Measurements from ENCODE around the gene DNAAF6.
"Not testable (repeated sequence)": the region's sequence is repeated elsewhere in the genome, so short reads cannot be mapped to it uniquely, and the experiment has no call there.

DNAAF6 gene

DNA sequence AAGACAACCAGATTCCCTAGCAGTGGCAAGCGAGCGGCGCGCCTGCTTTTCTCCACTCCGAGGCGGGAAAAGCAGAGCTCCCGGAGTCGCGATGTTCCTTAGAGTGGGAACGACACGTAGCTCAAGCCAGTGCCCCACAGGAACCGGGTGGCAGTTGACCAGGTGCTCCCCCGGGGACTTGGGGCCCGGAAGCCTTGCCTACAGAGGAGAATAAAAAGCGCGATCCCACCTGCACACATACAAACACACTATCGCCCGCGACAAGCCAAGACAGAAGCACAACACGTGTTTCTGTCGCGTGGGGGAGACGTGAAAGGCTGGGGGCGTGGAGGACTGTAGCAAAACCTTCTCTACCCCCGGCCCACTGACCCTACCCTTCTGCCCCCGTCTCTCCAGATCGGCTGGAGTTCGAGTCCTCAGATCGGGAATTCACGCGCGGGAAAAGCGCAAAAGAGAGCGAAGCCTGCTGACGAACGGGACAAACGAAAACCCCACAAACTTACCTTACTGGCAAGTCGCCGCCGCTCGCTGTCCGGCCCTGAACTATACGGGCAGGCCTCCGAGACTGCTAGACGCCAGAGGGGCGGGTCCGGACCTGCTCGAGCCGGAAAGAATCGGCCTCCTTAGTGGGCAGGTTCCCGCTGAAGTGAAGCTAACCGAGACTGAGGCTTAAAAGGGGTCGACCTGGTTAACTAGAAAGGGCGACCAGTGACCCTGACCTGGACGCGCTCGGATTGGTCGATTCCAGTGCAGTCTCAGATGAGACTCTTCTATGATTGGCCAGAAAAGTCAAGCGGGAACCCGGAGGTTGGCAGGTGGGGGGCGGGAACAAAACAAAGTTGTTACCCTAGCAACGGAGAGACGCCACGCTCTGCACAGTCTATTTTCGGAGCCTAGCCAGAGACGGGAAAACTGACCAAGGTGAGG is at the start of gene DNAAF6, which contains the start of gene NUP62CL:
Gene DNAAF6 (plus strand): TSS at position 842 of the 927 bp plus-strand sequence. CDS start 6,265 bp downstream, outside the sequence.
Gene NUP62CL (minus strand): TSS at position 664 of the 927 bp plus-strand sequence. CDS start 31,287 bp downstream, outside the sequence.
- DNase-seq: no peak

DNA sequence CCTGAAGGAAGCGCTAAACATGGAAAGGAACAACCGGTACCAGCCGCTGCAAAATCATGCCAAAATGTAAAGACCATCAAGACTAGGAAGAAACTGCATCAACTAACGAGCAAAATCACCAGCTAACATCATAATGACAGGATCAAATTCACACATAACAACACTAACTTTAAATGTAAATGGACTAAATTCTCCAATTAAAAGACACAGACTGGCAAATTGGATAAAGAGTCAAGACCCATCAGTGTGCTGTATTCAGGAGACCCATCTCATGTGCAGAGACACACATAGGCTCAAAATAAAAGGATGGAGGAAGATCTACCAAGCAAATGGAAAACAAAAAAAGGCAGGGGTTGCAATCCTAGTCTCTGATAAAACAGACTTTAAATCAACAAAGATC is 48.8 kb upstream of the DNAAF6 start:
- not testable (repeated sequence) for DNase-seq

DNA sequence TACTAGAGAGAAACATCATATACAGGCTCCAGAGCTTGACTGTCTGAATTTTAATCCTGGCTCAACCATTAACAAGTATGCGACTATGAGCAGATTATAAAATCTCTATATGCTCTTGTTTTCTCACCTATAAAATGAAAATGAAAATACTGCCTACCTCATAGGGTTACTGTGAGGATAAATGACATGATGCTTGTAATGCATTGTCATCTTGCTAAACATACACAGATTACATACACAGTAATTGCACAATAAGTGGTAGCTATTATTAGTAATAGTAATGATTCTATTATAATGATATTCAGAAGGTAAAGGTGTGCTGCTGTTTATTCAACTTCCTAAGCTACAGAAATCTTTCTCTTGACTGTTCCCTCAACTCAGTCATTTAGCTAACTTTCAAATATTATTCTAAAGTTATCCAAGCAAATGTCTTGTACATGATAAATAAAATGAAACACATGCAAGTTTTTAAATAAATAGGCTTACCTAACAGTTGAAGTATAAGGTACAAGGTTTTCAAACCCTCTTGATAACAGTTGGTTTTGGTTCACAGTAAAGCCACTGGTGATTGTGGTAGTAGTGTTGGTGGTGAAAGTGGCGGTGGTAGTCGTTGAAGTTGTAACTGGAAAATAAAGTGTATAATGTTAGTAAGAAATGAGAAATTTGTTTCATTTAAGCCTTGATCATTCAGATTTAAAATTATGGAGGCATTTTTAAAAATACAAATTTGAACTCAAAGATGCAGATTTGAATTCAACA is 39.1 kb upstream of the DNAAF6 start:
- DNase-seq: no peak

DNA sequence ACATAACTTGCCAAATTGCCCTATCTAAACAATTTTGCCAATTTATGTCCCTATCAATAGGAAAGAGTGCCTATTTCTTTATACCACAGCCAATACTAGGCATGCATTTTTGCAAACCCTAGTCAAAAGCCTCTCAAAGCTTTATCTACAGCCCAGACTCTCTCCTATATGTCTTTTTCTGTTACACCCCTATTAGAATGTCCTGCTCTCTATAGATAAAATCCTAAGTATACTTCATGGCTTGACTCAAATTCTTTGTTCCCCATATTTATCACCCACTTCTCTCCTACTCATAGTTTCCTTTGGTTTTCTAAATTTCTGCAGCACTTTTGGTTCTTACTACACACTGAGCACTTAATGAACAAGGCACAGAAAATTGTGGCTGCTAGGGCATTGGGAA is 38.2 kb upstream of the DNAAF6 start:
- no peak for DNase-seq

DNA sequence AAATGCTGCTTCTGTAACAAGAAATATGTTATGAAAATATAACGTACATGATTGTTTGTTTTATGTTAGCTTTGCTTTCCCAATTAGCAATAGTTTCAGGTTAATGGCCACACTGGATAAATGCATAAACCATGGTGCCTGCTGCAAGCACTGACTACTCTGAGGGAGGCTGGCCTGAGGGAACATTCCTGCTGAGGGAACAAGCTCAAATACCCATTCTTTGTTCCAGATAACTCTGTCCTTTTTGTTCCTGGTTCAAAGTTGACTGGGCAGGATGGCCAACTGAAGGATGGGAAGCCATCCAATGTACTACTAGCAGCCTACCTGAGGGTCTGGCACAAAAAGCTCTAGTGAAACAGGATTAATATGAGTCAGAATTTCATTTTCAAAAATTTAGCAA is 37.7 kb upstream of the DNAAF6 start:
- no peak for DNase-seq

DNA sequence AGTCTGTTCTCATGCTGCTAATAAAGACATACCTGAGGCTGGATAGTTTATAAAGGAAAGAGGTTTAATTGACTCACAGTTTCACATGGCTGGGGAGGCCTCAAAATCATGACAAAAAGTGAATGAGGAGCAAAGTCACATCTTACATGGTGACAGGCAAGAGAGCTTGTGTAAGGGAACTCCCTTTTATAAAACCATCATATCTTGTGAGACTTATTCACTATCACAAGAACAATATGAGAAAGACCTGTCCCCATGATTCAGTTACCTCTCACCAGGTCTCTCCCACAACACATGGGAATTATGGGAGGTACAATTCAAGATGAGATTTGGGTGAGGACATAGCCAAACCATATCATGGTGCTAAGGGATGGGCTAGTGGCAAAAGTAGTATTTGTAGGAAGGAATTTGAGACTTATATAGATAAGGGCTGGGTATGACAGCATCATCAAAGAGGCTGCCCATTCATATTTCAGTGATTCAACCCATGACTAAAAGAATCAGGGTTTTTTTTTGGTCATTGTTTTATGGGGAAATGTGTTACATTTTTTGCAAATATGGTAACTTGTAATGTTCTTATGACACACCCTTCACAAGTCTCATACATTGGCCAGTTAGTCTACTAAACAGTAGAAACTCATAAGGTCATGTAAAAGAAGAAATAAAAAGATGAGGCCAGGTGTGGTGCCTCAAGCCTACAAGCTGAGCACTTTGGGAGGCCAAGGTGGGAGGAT is 34.9 kb upstream of the DNAAF6 start:
- DNase-seq: no peak

DNA sequence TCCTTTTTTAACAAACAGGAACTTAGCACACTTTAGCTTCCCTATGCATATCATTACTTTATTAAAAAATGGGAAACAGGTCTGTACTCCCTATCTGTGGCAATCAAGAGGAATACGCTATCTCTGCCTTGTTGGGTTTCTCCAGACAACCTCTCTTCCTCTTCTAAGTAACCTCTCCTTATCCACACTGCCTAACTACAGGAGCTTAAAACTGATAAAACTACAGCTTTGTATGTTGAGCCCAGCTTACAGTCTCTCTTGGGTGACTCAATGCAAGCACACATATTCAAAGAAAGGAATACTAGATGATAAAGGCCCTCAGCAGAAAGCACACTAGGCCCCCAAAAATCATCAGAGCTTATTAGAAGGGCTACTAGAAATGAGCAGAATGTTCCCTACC is 9.1 kb upstream of the DNAAF6 start:
- no peak for DNase-seq

DNA sequence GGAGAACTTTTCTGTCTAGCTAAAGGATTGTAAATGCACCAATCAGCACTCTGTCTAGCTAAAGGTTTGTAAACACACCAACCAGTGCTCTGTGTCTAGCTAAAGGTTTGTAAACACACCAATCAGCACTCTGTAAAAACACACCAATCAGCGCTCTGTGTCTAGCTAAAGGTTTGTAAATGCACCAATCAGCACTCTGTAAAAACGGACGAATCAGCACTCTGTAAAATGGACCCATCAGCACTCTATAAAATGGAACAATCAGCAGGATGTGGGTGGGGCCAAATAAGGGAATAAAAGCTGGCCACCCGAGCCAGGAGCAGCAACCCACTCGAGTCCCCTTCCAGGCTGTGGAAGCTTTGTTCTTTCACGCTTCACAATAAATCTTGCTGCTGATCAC is 8.3 kb upstream of the DNAAF6 start:
- DNase-seq: not testable (repeated sequence)

DNA sequence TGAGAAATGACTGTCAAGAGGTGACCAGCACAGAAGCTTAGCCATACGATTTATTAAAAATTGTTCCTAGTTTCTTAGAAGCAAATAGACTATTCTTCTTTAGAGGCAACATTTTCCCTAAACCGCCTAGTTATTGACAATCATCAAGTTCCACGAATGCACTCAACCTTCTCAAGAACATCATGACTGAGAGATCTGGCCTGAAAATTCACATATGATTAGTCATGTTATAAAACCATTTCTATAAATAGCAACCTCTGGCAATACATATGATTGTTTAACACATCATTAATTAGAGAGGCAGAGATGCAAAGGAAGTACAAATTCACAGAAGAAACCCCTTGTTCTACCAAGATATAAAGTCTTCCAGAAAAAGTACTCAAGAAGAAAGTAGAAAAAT is 6.9 kb upstream of the DNAAF6 start:
- DNase-seq: no peak

DNA sequence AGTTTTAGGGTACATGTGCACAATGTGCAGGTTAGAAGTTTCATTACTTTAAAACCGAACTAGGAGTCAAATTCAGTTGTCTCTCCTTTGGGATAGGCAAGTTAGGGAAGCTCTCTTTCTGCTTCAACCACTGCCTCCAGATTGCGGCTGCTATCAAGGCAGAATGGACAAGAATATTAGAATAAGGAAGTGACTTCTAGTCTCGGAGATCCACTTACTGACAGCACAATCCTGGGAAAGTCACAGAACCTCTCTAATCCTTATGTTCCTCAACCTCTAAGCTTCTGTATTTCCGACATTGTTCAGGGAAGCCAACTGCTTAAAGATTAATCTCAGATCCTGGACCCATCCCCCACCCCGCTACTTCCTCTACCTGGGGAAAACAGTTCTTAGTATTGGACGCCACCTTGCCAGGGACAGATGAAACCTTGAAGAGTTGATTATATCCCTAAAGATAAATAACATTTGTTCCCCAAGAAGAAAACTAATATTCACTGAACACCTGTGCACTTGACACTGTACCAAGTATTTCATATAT is 2.3 kb upstream of the DNAAF6 start:
- no peak for DNase-seq

DNA sequence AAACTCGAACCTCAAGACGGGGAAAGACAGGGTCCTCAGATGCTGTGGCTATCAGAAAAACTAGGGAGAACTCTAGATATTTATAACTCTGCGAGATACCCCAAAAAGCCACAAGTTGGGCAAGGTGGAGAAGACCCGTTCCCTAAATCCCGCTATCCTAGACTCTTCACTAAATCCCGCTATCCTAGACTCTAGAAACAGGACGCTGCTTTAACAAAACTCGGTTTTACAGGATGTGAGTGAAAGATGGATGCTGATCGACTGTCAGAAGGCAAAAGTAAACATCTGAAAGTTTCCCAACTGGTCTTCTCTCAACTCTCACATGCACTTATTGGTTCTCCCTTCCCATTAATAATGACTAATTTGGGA is 270 bp downstream of the DNAAF6 start:
- no peak for DNase-seq

DNA sequence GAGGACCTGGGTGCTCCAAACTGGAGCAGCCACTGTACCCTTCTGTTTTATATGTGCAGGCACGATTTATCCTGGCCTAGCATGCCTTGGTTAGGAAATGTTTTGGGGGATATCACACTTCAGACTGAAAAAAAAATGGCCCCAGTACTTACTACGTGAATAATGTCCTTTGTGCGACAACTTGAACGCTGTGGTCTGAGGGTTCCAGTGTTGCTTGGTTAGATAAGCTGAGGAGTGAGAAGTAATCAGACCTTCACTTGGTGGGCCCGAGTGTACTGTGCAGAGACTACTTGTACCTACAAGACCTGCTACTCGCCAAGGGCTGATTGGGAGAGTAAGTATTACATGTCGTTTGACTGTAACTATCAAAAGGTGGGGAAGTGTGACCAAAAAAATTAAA is 678 bp downstream of the DNAAF6 start:
- no peak for DNase-seq

DNA sequence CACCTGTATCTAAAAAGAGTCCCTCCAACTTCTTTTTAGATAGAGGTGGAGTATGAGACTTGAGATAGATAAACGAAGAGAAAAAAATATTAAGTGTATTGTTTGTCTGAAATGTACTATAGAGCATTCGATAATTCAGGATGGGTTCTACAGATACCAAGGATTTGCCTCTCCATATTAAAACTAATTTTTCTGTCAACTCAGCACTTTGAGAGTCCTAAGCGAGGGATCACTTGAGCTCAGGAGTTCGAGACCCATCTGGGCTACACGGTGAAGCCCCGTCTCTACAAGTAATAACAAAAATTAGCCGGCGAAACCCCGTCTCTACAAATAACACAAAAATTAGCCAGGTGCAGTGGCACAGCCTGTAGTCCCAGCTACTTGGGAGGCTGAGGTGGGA is 1.5 kb downstream of the DNAAF6 start:
- DNase-seq: no peak

DNA sequence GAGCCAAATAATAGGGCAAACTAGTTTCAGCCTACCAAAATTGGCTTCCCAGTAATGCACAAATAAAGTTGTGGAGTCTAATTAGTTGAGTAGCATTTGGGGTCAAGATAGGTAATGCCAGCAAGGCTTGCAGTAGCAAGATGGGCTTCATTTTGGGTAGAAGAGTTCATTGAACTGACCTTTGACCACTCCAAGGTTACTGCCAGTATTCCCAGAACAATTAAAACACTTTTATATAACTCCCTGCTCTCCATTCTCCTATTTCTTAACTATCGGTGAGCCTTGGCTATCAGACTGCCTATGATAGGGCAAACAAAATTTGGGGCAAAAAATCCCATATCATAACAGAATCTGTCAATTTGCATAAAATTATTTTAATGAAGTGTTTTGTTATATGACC is 7.1 kb downstream of the DNAAF6 start:
- no peak for DNase-seq

DNA sequence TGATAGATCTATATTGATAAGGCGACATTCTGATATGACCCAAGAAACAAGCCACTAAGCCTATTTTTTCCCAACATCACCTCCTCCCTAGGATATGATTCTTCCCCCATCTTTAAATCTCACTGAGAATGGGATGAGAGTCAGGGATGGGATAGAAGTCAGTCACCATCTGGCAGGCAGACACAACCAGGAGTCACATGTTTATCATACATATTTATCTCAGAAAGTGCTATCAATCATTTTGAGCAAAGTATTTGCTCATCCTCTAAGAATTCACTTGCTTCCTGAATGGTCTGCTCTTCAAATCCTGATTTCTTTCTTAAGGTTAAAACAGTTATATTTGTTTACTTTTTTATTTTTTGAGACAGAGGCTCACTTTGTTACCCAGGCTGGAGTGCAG is 20.3 kb downstream of the DNAAF6 start:
- peak; percentile 32 for DNase-seq

DNA sequence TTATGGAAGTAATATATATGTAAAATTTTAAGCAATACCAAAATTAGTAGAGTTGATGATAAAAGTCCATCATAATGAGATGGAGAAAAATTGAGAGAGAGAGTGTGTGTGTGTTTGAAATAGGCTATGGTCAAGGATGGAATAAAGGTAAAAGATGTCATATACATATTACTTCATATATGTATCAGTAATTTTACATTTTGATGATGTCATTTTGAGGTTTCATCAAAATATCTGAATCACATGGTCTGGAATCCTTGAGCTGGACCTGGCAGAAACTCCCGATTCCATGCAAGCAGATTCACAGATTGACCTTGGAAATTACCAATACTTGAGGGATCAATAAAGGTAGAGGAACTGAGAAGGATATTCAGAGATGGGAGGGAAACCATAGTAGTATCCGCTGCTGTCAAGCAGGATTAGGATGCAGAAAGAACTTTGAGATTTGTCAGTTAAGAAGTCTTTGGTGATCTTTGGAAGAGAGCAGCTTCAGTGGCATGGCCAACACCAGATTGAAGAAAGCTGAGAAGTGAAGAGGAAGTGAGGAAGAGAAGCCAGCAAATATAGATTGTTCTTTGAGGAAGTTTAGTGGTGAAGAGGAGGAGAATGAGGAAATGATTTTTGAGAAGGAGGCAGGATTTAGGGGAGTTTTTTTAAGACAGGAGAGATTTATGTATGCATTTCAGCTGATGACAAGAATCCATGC is 21.5 kb downstream of the DNAAF6 start:
- DNase-seq: no peak

DNA sequence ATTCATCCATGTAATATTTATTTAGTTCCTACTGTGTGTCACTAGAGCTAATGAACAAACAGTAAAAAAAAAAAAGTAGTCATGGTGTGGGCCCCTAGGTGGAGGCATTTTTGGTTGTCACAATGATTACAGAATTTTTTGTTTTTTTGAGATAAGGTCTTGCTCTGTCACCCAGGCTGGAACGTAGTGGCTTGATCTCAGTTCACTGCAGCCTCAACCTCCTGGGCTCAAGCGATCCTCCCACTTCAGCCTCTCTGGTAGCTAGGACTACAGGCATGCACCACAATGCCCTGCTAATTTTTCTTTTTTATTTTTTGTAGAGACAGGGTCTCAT is 22.0 kb downstream of the DNAAF6 start:
- no peak for DNase-seq

DNA sequence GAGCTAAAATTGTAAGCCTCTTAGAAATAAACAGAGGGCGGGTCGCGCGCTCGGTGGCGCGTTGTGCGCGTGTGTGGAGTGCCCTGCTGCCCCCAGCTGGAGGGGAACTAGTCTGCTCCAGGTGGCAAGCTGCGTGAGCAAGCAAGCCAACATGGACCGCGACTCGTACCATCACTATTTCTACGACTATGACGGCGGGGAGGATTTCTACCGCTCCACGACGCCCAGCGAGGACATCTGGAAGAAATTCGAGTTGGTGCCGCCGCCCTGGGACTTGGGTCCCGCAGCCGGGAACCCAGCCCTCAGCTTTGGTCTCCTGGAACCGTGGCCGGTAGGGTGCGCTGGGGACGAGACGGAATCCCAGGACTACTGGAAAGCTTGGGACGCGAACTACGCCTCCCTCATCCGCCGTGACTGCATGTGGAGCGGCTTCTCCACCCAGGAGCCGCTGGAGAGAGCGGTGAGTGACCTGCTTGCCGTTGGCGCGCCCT is 66.1 kb downstream of the DNAAF6 start:
- no peak for DNase-seq

DNA sequence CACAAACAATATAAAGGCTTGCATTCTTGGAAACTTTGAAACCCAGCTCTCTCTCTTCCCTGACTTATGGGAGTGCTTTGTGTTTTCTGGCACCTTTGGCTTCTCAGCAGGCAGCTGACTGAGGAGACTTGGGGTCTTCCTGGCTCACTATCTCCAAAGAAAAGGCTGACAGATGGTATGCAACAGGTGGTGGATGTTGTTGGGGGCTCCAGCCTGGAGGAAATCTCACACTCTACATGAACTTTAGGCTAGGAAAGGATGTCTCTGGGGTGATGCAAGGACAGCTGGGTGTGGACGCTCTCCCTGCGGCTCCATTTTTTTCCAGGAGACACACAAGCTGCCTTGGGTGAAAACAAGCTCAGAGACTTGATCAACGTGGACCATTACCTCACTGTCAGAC is 67.4 kb downstream of the DNAAF6 start:
- DNase-seq: no peak

DNA sequence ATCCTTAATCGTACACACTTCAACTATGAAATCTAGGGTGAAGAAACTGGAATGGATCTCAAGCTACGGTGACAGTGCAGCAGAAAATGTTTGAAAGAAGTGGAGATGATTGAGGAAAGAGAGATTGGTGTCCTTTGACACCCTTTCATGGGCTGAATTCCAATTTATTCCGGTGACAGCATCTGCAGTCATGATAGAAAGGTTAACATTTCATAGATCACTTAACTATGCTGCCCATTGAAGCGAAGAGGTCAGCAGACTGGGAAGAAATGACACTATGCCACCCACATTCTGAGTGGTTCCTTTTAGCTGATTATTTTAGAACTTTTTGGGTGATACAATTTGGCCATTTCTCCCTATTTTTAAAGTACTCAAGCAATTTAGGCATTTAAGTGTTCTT is 82.3 kb downstream of the DNAAF6 start:
- DNase-seq: no peak

DNA sequence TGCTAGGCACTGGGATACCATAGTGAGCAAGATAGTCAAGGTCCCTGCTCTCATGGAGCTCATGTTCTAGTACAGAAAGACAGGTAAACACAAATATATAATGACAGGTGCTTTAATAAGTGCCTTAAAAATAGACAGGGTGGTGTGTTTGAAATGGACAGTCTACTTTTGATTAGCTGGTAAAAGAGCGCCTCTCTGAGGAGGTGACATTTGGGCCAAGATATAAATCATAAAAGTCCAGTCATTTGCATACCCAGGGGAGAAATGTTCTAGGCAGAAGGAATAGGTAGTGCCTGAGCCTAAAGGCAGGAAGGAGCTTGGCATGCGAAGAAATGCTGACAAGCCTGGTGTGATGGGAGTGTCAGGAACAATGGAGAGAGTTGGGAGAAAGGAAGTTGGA is 83.6 kb downstream of the DNAAF6 start:
- DNase-seq: no peak

DNA sequence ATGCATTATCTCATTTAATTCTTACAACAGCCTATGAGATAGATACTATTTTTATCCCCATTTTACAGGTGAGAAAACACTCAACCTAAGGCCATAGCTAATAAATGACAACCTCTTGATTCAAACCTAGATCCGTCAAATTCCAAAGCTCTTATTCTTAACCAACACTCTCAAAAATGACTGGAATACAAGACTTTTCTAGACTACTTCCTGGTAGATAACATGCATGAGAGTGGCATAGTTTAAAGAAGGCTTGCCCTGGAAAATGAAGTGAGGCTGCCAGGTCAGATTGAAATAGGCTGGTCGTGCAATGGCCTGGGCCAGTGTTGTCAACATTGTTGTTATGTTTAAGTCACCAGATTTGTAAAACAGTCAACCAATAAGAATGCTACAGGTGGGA is 86.6 kb downstream of the DNAAF6 start:
- DNase-seq: no peak
